GM12878 (cell line): Measurements from ENCODE around the gene METTL15. TPM values are rescaled to one million over a fixed set of nuclear protein-coding genes. Genes with fewer than 3 reads are reported as not detected.
"Not testable (repeated sequence)": the region's sequence is repeated elsewhere in the genome, so short reads cannot be mapped to it uniquely, and the experiment has no call there.

Source experiments
- ATAC-seq: fragments of 200-7000 bp; cut with Tn5 transposase; 3 replicates; pipeline ENCODE4 v1.9.1; 2020; ENCODE audit warnings: mild to moderate bottlenecking, moderate library complexity
- BruUV-seq: library from RNA; stranded (reverse); fragments of 400-500 nt; replicated peaks from 2 replicates; lab custom pipeline; 2021; lab: Mats Ljungman, UMichigan
- CTCF ChIA-PET: fragments of 300-600 bp; sonication (Branson Sonifier 250); formaldehyde crosslinking; extraction: SDS; loops from one replicate; lab custom pipeline; 2021; ENCODE audit warnings: inconsistent platforms; lab: Yijun Ruan, JAX
- POLR2A ChIA-PET: fragments of 350-600 bp; formaldehyde crosslinking; extraction: SDS; loops from one replicate; lab custom pipeline; 2021; ENCODE audit warnings: inconsistent platforms; lab: Charles Lee
- RAD21 ChIA-PET: fragments of 300-600 bp; sonication (Branson Sonifier 250); formaldehyde crosslinking; loops from one replicate; lab custom pipeline; 2023; ENCODE audit warnings: antibody characterized with exemption; ENCODE audit not compliant: unreplicated experiment; lab: Charles Lee
- SMC1A ChIA-PET: fragments of 300-600 bp; sonication (Branson Sonifier 250); formaldehyde crosslinking; loops from one replicate; lab custom pipeline; 2023; ENCODE audit not compliant: unreplicated experiment, uncharacterized antibody; lab: Charles Lee
- DNase-seq: peaks from one replicate; pipeline ENCODE4 v3.0.0-alpha.2; 2011; ENCODE audit warnings: low read depth, low spot score
- FAIRE-seq: peaks from 3 replicates; lab custom pipeline; 2011; peaks lifted over from hg19 to GRCh38; lab: Jason Lieb, UNC
- H2AFZ ChIP-seq: 2 replicates; pipeline ENCODE4 v1.6.0; 2011; ENCODE audit warnings: low read depth, low read length, control low read depth; ENCODE audit not compliant: control insufficient read depth
- H3K27ac ChIP-seq: 2 replicates; pipeline ENCODE4 v1.5.1; 2011; ENCODE audit warnings: control low read depth; ENCODE audit not compliant: control insufficient read depth, insufficient read depth
- H3K27me3 ChIP-seq, 2 experiments: replicated peaks in 1 of 2; 2 replicates each; pipeline versions ENCODE4 v1.6.0 to v1.6.1; 2011; ENCODE audit warnings: low read length in 1 of 2; ENCODE audit not compliant: control insufficient read depth in 2 of 2, insufficient read depth in 2 of 2
- H3K36me3 ChIP-seq, 2 experiments: 2 replicates each; pipeline ENCODE4 v1.5.1; 2011; ENCODE audit warnings: low read length in 1 of 2; ENCODE audit not compliant: control insufficient read depth in 2 of 2, insufficient read depth in 2 of 2
- H3K4me1 ChIP-seq: 2 replicates; pipeline ENCODE4 v1.6.1; 2011; ENCODE audit warnings: mild to moderate bottlenecking, low read length, moderate library complexity, mixed read lengths; ENCODE audit not compliant: control insufficient read depth, insufficient read depth
- H3K4me2 ChIP-seq: 2 replicates; pipeline ENCODE4 v1.6.0; 2011; ENCODE audit warnings: control low read depth; ENCODE audit not compliant: control insufficient read depth, insufficient read depth
- H3K4me3 ChIP-seq: fragments of 200-600 bp; sonication (generic); 2 replicates; pipeline ENCODE4 v1.5.1; 2016
- H3K79me2 ChIP-seq: 2 replicates; pipeline ENCODE4 v1.6.0; 2011; ENCODE audit warnings: low read length; ENCODE audit not compliant: control insufficient read depth, insufficient read depth
- H3K9ac ChIP-seq: 2 replicates; pipeline ENCODE4 v1.8.0; 2011; ENCODE audit warnings: low read length, control low read depth, mixed read lengths; ENCODE audit not compliant: control insufficient read depth, insufficient read depth
- H3K9me3 ChIP-seq: replicated peaks from 3 replicates; pipeline ENCODE4 v1.5.1; 2011; ENCODE audit warnings: mild to moderate bottlenecking, low read length; ENCODE audit not compliant: control insufficient read depth, insufficient read depth
- H4K20me1 ChIP-seq: 2 replicates; pipeline ENCODE4 v1.6.0; 2011; ENCODE audit not compliant: control insufficient read depth, insufficient read depth
- ATF3 ChIP-seq: IDR thresholded peaks from 2 replicates; pipeline ENCODE4 v1.6.1; 2011; ENCODE audit warnings: low read depth, mild to moderate bottlenecking, low read length, moderate library complexity, borderline replicate concordance; ENCODE audit errors: extremely low read depth
- BHLHE40 ChIP-seq, 2 experiments: fragments of 450-650 bp in 1 of 2; IDR thresholded peaks; 2 replicates each; pipeline ENCODE4 v1.6.1; 2011 to 2017; ENCODE audit warnings: low read depth in 2 of 2, borderline replicate concordance in 1 of 2, improper control_type of control experiment in 1 of 2, low read length in 1 of 2, mild to moderate bottlenecking in 1 of 2
- CHD2 ChIP-seq: IDR thresholded peaks from 2 replicates; pipeline ENCODE4 v1.6.1; 2011; ENCODE audit warnings: low read depth, low read length, improper control_type of control experiment, borderline replicate concordance
- EGR1 ChIP-seq, 2 experiments: IDR thresholded peaks; 1 replicate in 1 of 2; 2 replicates in 1 of 2; pipeline ENCODE4 v1.6.1; 2011 to 2012; ENCODE audit warnings: low read depth in 2 of 2, low read length in 2 of 2, borderline replicate concordance in 1 of 2, mild to moderate bottlenecking in 1 of 2, moderate library complexity in 1 of 2
- EP300 ChIP-seq, 2 experiments: fragments of 150-350 bp in 1 of 2; IDR thresholded peaks; 2 replicates each; pipeline ENCODE4 v1.6.1; 2011 to 2012; ENCODE audit warnings: low read depth in 2 of 2, low read length in 2 of 2, borderline replicate concordance in 1 of 2, improper control_type of control experiment in 1 of 2, inconsistent platforms in 1 of 2; ENCODE audit not compliant: control insufficient read depth in 1 of 2
- FOS ChIP-seq: IDR thresholded peaks from 3 replicates; pipeline ENCODE4 v1.6.1; 2011; ENCODE audit warnings: borderline replicate concordance; ENCODE audit not compliant: insufficient read length; ENCODE audit errors: extremely low read depth
- IKZF1 ChIP-seq: fragments of 450-650 bp; conservative IDR thresholded peaks from 2 replicates; pipeline ENCODE4 v1.6.1; 2017; ENCODE audit warnings: antibody characterized with exemption, mild to moderate bottlenecking
- IKZF2 ChIP-seq, 2 experiments: fragments of 450-650 bp; IDR thresholded peaks; 2 replicates each; pipeline ENCODE4 v1.6.1; 2017; ENCODE audit warnings: mild to moderate bottlenecking in 2 of 2, moderate library complexity in 2 of 2
- MEF2A ChIP-seq: IDR thresholded peaks from 2 replicates; pipeline ENCODE4 v1.6.1; 2011; ENCODE audit warnings: low read depth, mild to moderate bottlenecking, low read length, moderate library complexity; ENCODE audit not compliant: insufficient read depth
- PAX5 ChIP-seq: IDR thresholded peaks from 2 replicates; pipeline ENCODE4 v1.6.1; 2011; ENCODE audit warnings: low read depth, low read length, borderline replicate concordance
- PAX8 ChIP-seq: fragments of 450-650 bp; IDR thresholded peaks from 2 replicates; pipeline ENCODE4 v1.6.1; 2017; ENCODE audit warnings: mild to moderate bottlenecking, moderate library complexity
- POLR2AphosphoS5 ChIP-seq: IDR thresholded peaks from 2 replicates; pipeline ENCODE4 v1.6.1; 2011; ENCODE audit warnings: mild to moderate bottlenecking, low read length, inconsistent platforms
- RAD51 ChIP-seq: fragments of 450-650 bp; IDR thresholded peaks from 2 replicates; pipeline ENCODE4 v1.6.1; 2016; ENCODE audit warnings: moderate library complexity, mild to moderate bottlenecking, inconsistent platforms
- RFX5 ChIP-seq: IDR thresholded peaks from 2 replicates; pipeline ENCODE4 v1.6.1; 2011; ENCODE audit warnings: low read depth, low read length, improper control_type of control experiment
- SMC3 ChIP-seq: IDR thresholded peaks from 2 replicates; pipeline ENCODE4 v1.6.1; 2011; ENCODE audit warnings: low read length, improper control_type of control experiment, borderline replicate concordance
- WGBS: methylation state at CpG from one replicate; pipeline ENCODE4 v1.1.6; 2016; ENCODE audit warnings: low lambda C conversion rate; ENCODE audit not compliant: insufficient replicate concordance, insufficient coverage; ENCODE audit errors: missing lambda C conversion rate; 5-methylcytosine and 5-hydroxymethylcytosine counted together
- in situ Hi-C: fragments of 300-500 bp; cut with MboI; formaldehyde crosslinking; loops from 9 replicates; pipeline ENCODE4 v1.14.3; 2018; ENCODE audit warnings: mixed read lengths
- intact Hi-C: fragments of 100-400 bp; cut with micrococcal nuclease; formaldehyde crosslinking; loops from one replicate; pipeline ENCODE4 v1.14.2; 2022; ENCODE audit not compliant: unreplicated experiment
- polyA plus RNA-seq, 11 experiments: library from polyadenylated mRNA; depleted of rRNA in 4 of 11; unstranded in 6 of 11; stranded (reverse) in 5 of 11; fragments of >200 nt; fragmentation: Nextera tagmentation in 4 of 11; fragmentation: Illumina TruSeq in 1 of 11; extraction: Ambion mirVana in 4 of 11; extraction: Trizol in 1 of 11; gene quantifications; 1 replicate in 1 of 11; 2 replicates in 10 of 11; pipeline versions ENCODE4 v1.2.1 to v1.2.3, GENCODE V29; 2011 to 2016; ENCODE audit warnings: inconsistent platforms in 2 of 11, missing spikeins in 2 of 11, low read depth in 1 of 11
- total RNA-seq, 4 experiments: library from RNA; depleted of rRNA in 3 of 4; stranded (reverse); fragments of >200 nt in 3 of 4; fragmentation: Illumina TruSeq in 1 of 4; extraction: Trizol in 1 of 4; gene quantifications; 2 replicates each; pipeline versions ENCODE4 v1.2.1 to v1.2.3, GENCODE V29; 2013 to 2021
- TF ChIP-seq, protein P1 (sequence below): IDR thresholded peaks from 2 replicates; pipeline ENCODE4 v1.6.1; 2012; ENCODE audit warnings: low read depth, low read length, improper control_type of control experiment
- TF ChIP-seq, protein P2 (sequence below): fragments of 450-650 bp; IDR thresholded peaks from 2 replicates; pipeline ENCODE4 v1.6.1; 2014; ENCODE audit warnings: mild to moderate bottlenecking

Gene METTL15
- total and polyA plus RNA-seq, 10 of the 15 experiments (the other 5 are each of a cell fraction or from before 2014, with no cell fraction given), result 7.9 to 16.9 (median 14.4) TPM

GRCh38 chr11:28083118-28083517 is 25.1 kb upstream of the METTL15 start (continued):
- no peak for TF ChIP-seq PAX5
- TF ChIP-seq, all 136 proteins: peak for 0

DNA sequence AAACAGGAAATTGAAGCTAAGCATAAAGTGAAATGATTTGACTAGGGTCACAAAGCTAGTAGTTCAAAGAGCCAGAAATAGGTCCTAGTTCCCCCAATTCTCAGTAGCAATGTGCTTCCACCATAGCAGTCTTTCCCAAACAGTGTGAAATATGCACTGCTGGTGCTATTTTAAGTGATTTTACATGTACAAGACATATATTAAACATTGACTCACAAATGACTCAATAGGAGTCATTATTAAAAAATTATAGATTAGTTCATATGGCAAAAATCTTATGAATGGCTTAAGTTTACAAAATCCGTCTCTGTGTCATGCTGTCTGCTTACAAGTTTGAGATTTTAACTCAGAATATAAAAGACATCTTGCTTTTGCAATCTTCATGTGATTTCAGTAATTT is 21.6 kb upstream of the METTL15 start:
- no peak overlapping the region for H3K9ac ChIP-seq

DNA sequence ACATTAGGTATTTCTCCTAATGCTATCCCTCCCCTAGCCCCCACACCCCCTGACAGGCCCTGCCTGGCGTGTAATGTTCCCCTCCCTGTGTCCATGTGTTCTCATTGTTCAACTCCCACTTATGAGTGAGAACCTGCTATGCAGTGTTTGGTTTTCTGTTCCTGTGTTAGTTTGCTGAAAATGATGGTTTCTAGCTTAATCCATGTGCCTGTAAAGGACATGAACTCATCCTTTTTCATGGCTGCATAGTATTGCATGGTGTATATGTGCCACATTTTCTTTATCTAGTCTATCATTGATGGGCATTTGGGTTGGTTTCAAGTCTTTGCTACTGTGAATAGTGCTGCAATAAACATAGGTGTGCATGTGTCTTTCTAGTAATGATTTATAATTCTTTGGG is 21.0 kb upstream of the METTL15 start:
- RAD21 ChIA-PET, CTCF ChIA-PET: not testable (repeated sequence)

More for the DNA sequence above, 21.6 kb upstream of the METTL15 start:
- WGBS, result 92% methylated on average over 1 of the region's 1 CpG
- POLR2A ChIA-PET, result no interaction called here
- no peaks in the 10 kb centered on the region for H3K9me3 ChIP-seq
- no peaks in the 10 kb centered on the region for H3K27me3 ChIP-seq
- H3K27ac ChIP-seq, result no peak overlapping the region
- TF ChIP-seq ATF3, result no peak
- TF ChIP-seq POLR2AphosphoS5, result no peak
- TF ChIP-seq, protein P1, sequence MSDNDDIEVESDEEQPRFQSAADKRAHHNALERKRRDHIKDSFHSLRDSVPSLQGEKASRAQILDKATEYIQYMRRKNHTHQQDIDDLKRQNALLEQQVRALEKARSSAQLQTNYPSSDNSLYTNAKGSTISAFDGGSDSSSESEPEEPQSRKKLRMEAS, result no peak
- no peak for TF ChIP-seq IKZF2 (IDR thresholded peaks at IDR 0.05)
- no peak for TF ChIP-seq RFX5
- TF ChIP-seq, protein P2, sequence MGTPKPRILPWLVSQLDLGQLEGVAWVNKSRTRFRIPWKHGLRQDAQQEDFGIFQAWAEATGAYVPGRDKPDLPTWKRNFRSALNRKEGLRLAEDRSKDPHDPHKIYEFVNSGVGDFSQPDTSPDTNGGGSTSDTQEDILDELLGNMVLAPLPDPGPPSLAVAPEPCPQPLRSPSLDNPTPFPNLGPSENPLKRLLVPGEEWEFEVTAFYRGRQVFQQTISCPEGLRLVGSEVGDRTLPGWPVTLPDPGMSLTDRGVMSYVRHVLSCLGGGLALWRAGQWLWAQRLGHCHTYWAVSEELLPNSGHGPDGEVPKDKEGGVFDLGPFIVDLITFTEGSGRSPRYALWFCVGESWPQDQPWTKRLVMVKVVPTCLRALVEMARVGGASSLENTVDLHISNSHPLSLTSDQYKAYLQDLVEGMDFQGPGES, result no peak
- no peak for TF ChIP-seq PAX8
- no peak for TF ChIP-seq BHLHE40 (IDR thresholded peaks at IDR 0.05; ENCODE audit: borderline replicate concordance in 1 of 2, low read depth in 2 of 2, low read length in 1 of 2)
- TF ChIP-seq FOS, result no peak
- no peak for TF ChIP-seq EP300 (IDR thresholded peaks at IDR 0.05; ENCODE audit: borderline replicate concordance in 1 of 2, control insufficient read depth in 1 of 2, low read depth in 2 of 2, low read length in 2 of 2)
- no peak for TF ChIP-seq EGR1 (IDR thresholded peaks at IDR 0.05; ENCODE audit: borderline replicate concordance in 1 of 2, low read depth in 2 of 2, low read length in 2 of 2)
- no peak for TF ChIP-seq CHD2
- no peak for TF ChIP-seq SMC3
- TF ChIP-seq IKZF1, result no peak
- TF ChIP-seq RAD51, result no peak
- no peak for TF ChIP-seq MEF2A
- TF ChIP-seq, all 136 proteins: peak for 0
- no TSS peak for BruUV-seq
- DNase-seq (no peak), FAIRE-seq (no peak), ATAC-seq (no peak)
- H3K4me3 ChIP-seq, result no peak overlapping the region
- H3K4me2 ChIP-seq, result no peak overlapping the region
- peaks cover 1 to 3% of the 10 kb centered on the region in 2 experiments; a peak in 3 of 4 replicates for H3K36me3 ChIP-seq
- H3K79me2 ChIP-seq, result no peaks in the 10 kb centered on the region
- H2AFZ ChIP-seq, result no peak overlapping the region
- ChIA-PET RAD21 (interaction anchor here (0.7 kb wide), 1 partner anchor 17 kb away, joined by 3 read pairs; no protein-coding TSS in a partner anchor), SMC1A (interaction anchor here (1.5 kb wide), 1 partner anchor 12 kb away, joined by 5 read pairs; no protein-coding TSS in a partner anchor), CTCF (no interaction called here)
- H3K4me1 ChIP-seq, result no peaks in the 10 kb centered on the region
- no peaks in the 10 kb centered on the region for H4K20me1 ChIP-seq
- intact Hi-C loops (no loop called here), in situ Hi-C loops (no loop called here)

More for the DNA sequence above, 21.0 kb upstream of the METTL15 start:
- H4K20me1 ChIP-seq, H3K27ac ChIP-seq, H3K79me2 ChIP-seq, H3K4me2 ChIP-seq, intact Hi-C loops, POLR2A ChIA-PET, H2AFZ ChIP-seq, H3K4me1 ChIP-seq, BruUV-seq, in situ Hi-C loops, H3K36me3 ChIP-seq, FAIRE-seq, H3K4me3 ChIP-seq, H3K27me3 ChIP-seq, ATAC-seq, H3K9ac ChIP-seq, H3K9me3 ChIP-seq, DNase-seq: not testable (repeated sequence)
- WGBS, result 100% methylated on average over 1 of the region's 1 CpG
- SMC1A ChIA-PET, result interaction anchor here (1.5 kb wide), 1 partner anchor 13 kb away, joined by 5 read pairs; no protein-coding TSS in a partner anchor
